Right lobe of liver (tissue), 6 donors: ENCODE results near the gene MVB12A. TPM values are rescaled to one million over a fixed set of nuclear protein-coding genes. Genes with fewer than 3 reads are reported as not detected.

ENCODE experiments used
- ATAC-seq, 4 donors: fragments of 200-7000 bp; cut with Tn5 transposase; one replicate each; pipeline ENCODE4 v1.9.1; 2020; ENCODE audit warnings: mild to moderate bottlenecking in 4 of 4, moderate library complexity in 4 of 4
- DNase-seq, 3 donors: peaks; one replicate each; pipeline ENCODE4 v3.0.0-alpha.2; 2020
- H3K27ac ChIP-seq, 3 donors: fragments of 200-600 bp; one replicate each; pipeline ENCODE4 v1.8.0; 2022
- H3K27me3 ChIP-seq, 2 donors: fragments of 200-600 bp; one replicate each; pipeline ENCODE4 v1.8.0; 2022
- H3K36me3 ChIP-seq, 4 donors: fragments of 200-600 bp; sonication (generic) in 1 of 4; one replicate each; pipeline versions ENCODE4 v1.5.1 to v1.8.0; 2017 to 2022; ENCODE audit warnings: control low read depth in 1 of 4
- H3K4me1 ChIP-seq, 4 donors: fragments of 200-600 bp; sonication (generic) in 1 of 4; one replicate each; pipeline versions ENCODE4 v1.5.1 to v1.8.0; 2017 to 2022; ENCODE audit warnings: control low read depth in 1 of 4
- H3K4me3 ChIP-seq, 3 donors: fragments of 200-600 bp; one replicate each; pipeline ENCODE4 v1.8.0; 2022
- H3K9me3 ChIP-seq, 4 donors: fragments of 200-600 bp; sonication (generic) in 1 of 4; one replicate each; pipeline versions ENCODE4 v1.5.1 to v1.8.0; 2017 to 2022; ENCODE audit warnings: control low read depth in 1 of 4
- CTCF ChIP-seq, 4 donors: fragments of 200-600 bp in 3 of 4; fragments of 450-650 bp in 1 of 4; IDR thresholded peaks; one replicate each; pipeline versions ENCODE4 v1.5.1 to v1.8.0; 2016 to 2022; ENCODE audit warnings: antibody characterized with exemption in 4 of 4, mild to moderate bottlenecking in 2 of 4
- POLR2A ChIP-seq: fragments of 450-650 bp; IDR thresholded peaks from one replicate; pipeline ENCODE4 v1.6.1; 2017; ENCODE audit warnings: antibody characterized with exemption, mild to moderate bottlenecking
- WGBS: methylation state at CpG from one replicate; pipeline ENCODE4 v1.1.6; 2018; ENCODE audit warnings: low coverage, low lambda C conversion rate; ENCODE audit not compliant: insufficient coverage; ENCODE audit errors: missing lambda C conversion rate; 5-methylcytosine and 5-hydroxymethylcytosine counted together
- intact Hi-C, 2 donors: fragments of 100-400 bp; cut with DNase I; formaldehyde crosslinking; loops; one replicate each; pipeline versions ENCODE4 v1.11.2 to v1.14.1; 2022
- total RNA-seq, 6 experiments: library from RNA; depleted of rRNA in 2 of 6; stranded (reverse); fragments of >200 nt in 2 of 6; fragmentation: NEBNext Ultra II Directional in 3 of 6; extraction: Animal tissue kit (Norgen Biotek cat#: 25700) in 3 of 6; gene quantifications; one replicate each; pipeline versions ENCODE4 v1.1.0 to v1.2.4, GENCODE V29; 2016 to 2023
- donor health status: DM: no; HTN: yes; CAD: no.
- donor health status: DM: no; HTN: no; CAD: no.
- donor health status: DM: no; HTN: no; CAD: no.
- donor health status: DM: no; HTN: yes; CAD: no.
- donor health status: DM: no; HTN: yes; CAD: no.

The MVB12A gene
- total RNA-seq, 6 experiments from 2014 or later = 13.5 to 38.0 (median 15.8) TPM

GRCh38 chr19:17457616-17458015 is 37.8 kb downstream of the MVB12A start:
- intact Hi-C loops = loop anchor here (10.0 kb wide), 2 partner anchors 63 to 113 kb away; partner anchors contain the start of gene CCDC194 (in 1 of the 2)
- Histone ChIP-seq H3K4me1 (no peaks in the 10 kb centered on the region), H3K4me3 (no peak overlapping the region), H3K27me3 (peaks cover 0 to 15% of the 10 kb centered on the region in 2 donors), H3K9me3 (no peaks in the 10 kb centered on the region), H3K27ac (no peak overlapping the region), H3K36me3 (no peaks in the 10 kb centered on the region)
- TF ChIP-seq CTCF (IDR thresholded peaks at IDR 0.05) (no peak), POLR2A (no peak)
- 21% methylated on average over 5 of the region's 6 CpGs for WGBS
- no peak for ATAC-seq
- DNase-seq = no peak

- Histone ChIP-seq H3K9me3 (no peaks in the 10 kb centered on the region), H3K4me1 (no peaks in the 10 kb centered on the region), H3K27ac (no peak overlapping the region), H3K36me3 (no peaks in the 10 kb centered on the region), H3K27me3 (peaks cover 0 to 15% of the 10 kb centered on the region in 2 donors), H3K4me3 (no peak overlapping the region)
- intact Hi-C loops = loop anchor here (10.0 kb wide), 2 partner anchors 64 to 114 kb away; partner anchors contain the start of gene CCDC194 (in 1 of the 2)
- ATAC-seq (no peak), DNase-seq (no peak)
- TF ChIP-seq POLR2A = no peak
- no peak for TF ChIP-seq CTCF (IDR thresholded peaks at IDR 0.05)
- WGBS = 53% methylated on average over 3 of the region's 3 CpGs
Observed at GRCh38 chr19:17458970-17459369, 39.1 kb downstream of the MVB12A start.

- DNase-seq (no peak), ATAC-seq (no peak)
- Histone ChIP-seq H3K36me3 (no peaks in the 10 kb centered on the region), H3K27ac (no peak within 1 kb of the TSS), H3K9me3 (no peaks in the 10 kb centered on the region), H3K27me3 (peaks cover 0 to 11% of the 10 kb centered on the region in 2 donors), H3K4me1 (no peaks in the 10 kb centered on the region), H3K4me3 (no peak within 1 kb of the TSS)
- 46% methylated on average over 7 of the region's 26 CpGs for WGBS
- TF ChIP-seq POLR2A = no peak
- TF ChIP-seq CTCF (IDR thresholded peaks at IDR 0.05) = no peak
- intact Hi-C loops = no loop called here
Observed at GRCh38 chr19:17460372-17461230, 40.8 kb downstream of the MVB12A start, which contains the start of gene NXNL1. Gene NXNL1 (minus strand): TSS chr19:17460926. CDS start chr19:17460869, 57 bp downstream.

- DNase-seq = no peak
- intact Hi-C loops = no loop called here
- no peak for ATAC-seq
- H3K4me3 ChIP-seq = no peak overlapping the region
- 35% methylated on average over 6 of the region's 6 CpGs for WGBS
- no peak for TF ChIP-seq POLR2A
- TF ChIP-seq CTCF (IDR thresholded peaks at IDR 0.05) = no peak
- H3K27me3 ChIP-seq = no peaks in the 10 kb centered on the region
- H3K27ac ChIP-seq = no peak overlapping the region
- no peaks in the 10 kb centered on the region for H3K4me1 ChIP-seq
- no peaks in the 10 kb centered on the region for H3K36me3 ChIP-seq
- no peaks in the 10 kb centered on the region for H3K9me3 ChIP-seq
Observed at GRCh38 chr19:17466487-17466850, 46.6 kb downstream of the MVB12A start.
